ENCODE results near the gene UCP3. TPM values are rescaled to one million over a fixed set of nuclear protein-coding genes. Genes with fewer than 3 reads are reported as not detected.

Gene UCP3
- total RNA-seq, 1 donor from 2014 or later: 3.1 TPM

- DNase-seq (no peak), ATAC-seq (no peak)
- no peak overlapping the region for H3K4me3 ChIP-seq
- H3K9me3 ChIP-seq: no peaks in the 10 kb centered on the region
- H3K4me1 ChIP-seq: no peaks in the 10 kb centered on the region
- intact Hi-C loops (cut with DNase I): no loop called here
- TF ChIP-seq CTCF (IDR thresholded peaks at IDR 0.05): no peak
- H3K27ac ChIP-seq: no peak overlapping the region
- peaks cover 68% of the 10 kb centered on the region for H3K36me3 ChIP-seq
- no peaks in the 10 kb centered on the region for H3K27me3 ChIP-seq (ENCODE audit: low read depth)
These were observed 35.7 kb upstream of the UCP3 start for GRCh38 chr11:74044538-74044937.

GRCh38 chr11:74043450-74043849 is 34.6 kb upstream of the UCP3 start:
- no peak for TF ChIP-seq CTCF (IDR thresholded peaks at IDR 0.05)
- no peaks in the 10 kb centered on the region for H3K4me1 ChIP-seq
- H3K4me3 ChIP-seq: no peak overlapping the region
- DNase-seq (no peak), ATAC-seq (no peak)
- H3K27ac ChIP-seq: no peak overlapping the region
- intact Hi-C loops (cut with DNase I): no loop called here
- H3K27me3 ChIP-seq (ENCODE audit: low read depth): no peaks in the 10 kb centered on the region
- H3K36me3 ChIP-seq: peaks cover 69% of the 10 kb centered on the region
- no peaks in the 10 kb centered on the region for H3K9me3 ChIP-seq

- intact Hi-C loops (cut with DNase I): no loop called here
- DNase-seq (no peak), ATAC-seq (peak in 1 of 2 donors; percentile 55)
- Histone ChIP-seq H3K27ac (no peak overlapping the region), H3K9me3 (no peaks in the 10 kb centered on the region), H3K27me3 (ENCODE audit: low read depth) (no peaks in the 10 kb centered on the region), H3K4me3 (no peak overlapping the region), H3K4me1 (no peaks in the 10 kb centered on the region), H3K36me3 (peaks cover 90% of the 10 kb centered on the region)
- TF ChIP-seq CTCF (IDR thresholded peaks at IDR 0.05): no peak
These were observed 28.4 kb upstream of the UCP3 start for GRCh38 chr11:74037309-74037708.

- no peak for ATAC-seq
- no peaks in the 10 kb centered on the region for H3K9me3 ChIP-seq
- TF ChIP-seq CTCF (IDR thresholded peaks at IDR 0.05): no peak
- DNase-seq: no peak
- H3K4me3 ChIP-seq: no peak overlapping the region
- no peaks in the 10 kb centered on the region for H3K27me3 ChIP-seq (ENCODE audit: low read depth)
- peaks cover 75% of the 10 kb centered on the region for H3K36me3 ChIP-seq
- intact Hi-C loops (cut with DNase I): no loop called here
- no peak overlapping the region for H3K27ac ChIP-seq
- no peaks in the 10 kb centered on the region for H3K4me1 ChIP-seq
These were observed 26.4 kb upstream of the UCP3 start for GRCh38 chr11:74035264-74035663.

GRCh38 chr11:74033046-74033445 is 24.2 kb upstream of the UCP3 start:
- H3K36me3 ChIP-seq: peaks cover 59% of the 10 kb centered on the region
- no peak for TF ChIP-seq CTCF (IDR thresholded peaks at IDR 0.05)

More at GRCh38 chr11:74033046-74033445, 24.2 kb upstream of the UCP3 start:
- Histone ChIP-seq H3K27ac (no peak overlapping the region), H3K9me3 (no peaks in the 10 kb centered on the region), H3K27me3 (ENCODE audit: low read depth) (no peaks in the 10 kb centered on the region), H3K4me1 (no peaks in the 10 kb centered on the region), H3K4me3 (no peak overlapping the region)
- DNase-seq (no peak), ATAC-seq (no peak)
- intact Hi-C loops (cut with DNase I): no loop called here
